Dermis blood vessel endothelial cell (primary cell): ENCODE results near the gene CCDC74A. TPM values are rescaled to one million over a fixed set of nuclear protein-coding genes. Genes with fewer than 3 reads are reported as not detected.

Source experiments
- DNase-seq: peaks from one replicate; pipeline ENCODE4 v3.0.0; 2010
- total RNA-seq: library from RNA; depleted of rRNA; stranded (reverse); fragments of >200 nt; gene quantifications from 2 replicates; pipeline ENCODE4 v1.2.3, GENCODE V29; 2014

Gene CCDC74A
- total RNA-seq, 1 donor from 2014 or later, result 2.2 TPM

- DNase-seq, result no peak
Observed at GRCh38 chr2:131566371-131566770, 38.7 kb downstream of the CCDC74A start.

- DNase-seq, result no peak
Observed at GRCh38 chr2:131567891-131568290, 40.2 kb downstream of the CCDC74A start.

DNA sequence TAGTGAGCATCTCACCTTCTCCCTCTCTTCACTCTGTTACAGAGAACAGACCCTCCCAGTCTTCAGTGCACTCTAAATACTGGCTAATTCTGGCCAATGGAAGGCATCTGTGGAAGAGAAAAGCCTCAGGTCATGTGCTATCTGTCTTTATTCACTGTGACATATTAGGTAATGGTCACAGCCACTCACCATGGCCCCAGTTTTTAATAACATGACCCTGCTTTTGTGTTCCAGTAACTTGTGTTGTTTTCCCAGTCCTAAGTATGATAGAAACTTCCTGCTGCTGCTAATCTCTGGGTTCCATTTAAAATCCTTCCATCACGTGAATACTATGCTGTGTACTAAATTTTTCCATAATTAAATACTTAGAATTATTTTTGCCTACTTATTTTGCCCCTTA lies 40.7 kb downstream of the CCDC74A start:
- DNase-seq, result peak; percentile 12

- no peak for DNase-seq
Observed at GRCh38 chr2:131572175-131572574, 44.5 kb downstream of the CCDC74A start.

DNA sequence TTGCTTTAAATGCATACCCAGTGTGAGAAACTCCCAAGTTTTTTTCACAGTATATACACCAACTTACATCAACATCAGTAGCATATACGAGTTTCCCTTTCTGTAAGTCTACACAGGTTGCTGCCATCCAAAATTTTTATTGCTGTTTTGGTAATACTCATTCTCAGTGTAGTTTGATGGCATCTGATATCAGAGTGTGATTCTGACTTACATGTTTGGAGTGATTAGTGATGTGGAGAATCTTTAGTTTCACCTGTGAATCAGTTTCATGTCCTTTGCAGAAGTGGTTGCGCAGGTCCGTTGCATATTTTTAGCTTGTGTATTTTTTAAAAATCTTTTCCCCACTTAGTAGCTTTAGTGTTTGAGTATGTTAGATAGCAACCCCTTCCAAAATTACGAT lies 50.1 kb downstream of the CCDC74A start:
- no peak for DNase-seq

GRCh38 chr2:131580187-131580586 lies 52.5 kb downstream of the CCDC74A start:
- DNase-seq, result no peak

Other genes starting within 250 kb of the CCDC74A start
- gene RAB6D, start 163.7 kb upstream of the CCDC74A start, total RNA-seq, result under 0.01 TPM in 1 of 2 replicates, not detected in the other
- not detected in 2 replicates for gene TUBA3D, start 51.8 kb upstream of the CCDC74A start, total RNA-seq
- gene MZT2A, start 35.5 kb upstream of the CCDC74A start, total RNA-seq, result 59.8 and 140 TPM in 2 replicates